K562 (cell line): ENCODE results near the gene LCNL1. TPM values are rescaled to one million over a fixed set of nuclear protein-coding genes. Genes with fewer than 3 reads are reported as not detected.

ENCODE experiments used
- ARID4B ChIP-seq: sonication (generic); formaldehyde crosslinking; IDR thresholded peaks from 2 replicates; pipeline ENCODE4 v1.8.0; 2022; ENCODE audit warnings: mild to moderate bottlenecking, missing genetic modification reagents
- BCL6 ChIP-seq: fragments of 250-450 bp; sonication (Bioruptor Pico); IDR thresholded peaks from 2 replicates; pipeline ENCODE4 v1.4.0; 2020
- CSDE1 ChIP-seq, 2 experiments: fragments of 450-650 bp; IDR thresholded peaks; 2 replicates each; pipeline ENCODE4 v1.6.1; 2016; ENCODE audit warnings: mild to moderate bottlenecking in 1 of 2
- CTCFL ChIP-seq: IDR thresholded peaks from 2 replicates; pipeline ENCODE4 v1.6.1; 2011; ENCODE audit warnings: borderline replicate concordance, low read depth, mild to moderate bottlenecking, moderate library complexity, low read length; ENCODE audit not compliant: insufficient read depth, poor library complexity, severe bottlenecking
- DMBX1 ChIP-seq: fragments of 250-450 bp; sonication (Bioruptor Pico); IDR thresholded peaks from 2 replicates; pipeline ENCODE4 v1.8.0; 2022; ENCODE audit warnings: inconsistent platforms, mild to moderate bottlenecking, moderate library complexity, borderline replicate concordance
- FOXO4 ChIP-seq: fragments of 450-650 bp; formaldehyde crosslinking; IDR thresholded peaks from 2 replicates; pipeline ENCODE4 v1.4.0; 2020; ENCODE audit warnings: mild to moderate bottlenecking, moderate library complexity
- GTF3C2 ChIP-seq: IDR thresholded peaks from 3 replicates; pipeline ENCODE4 v1.6.1; 2011; ENCODE audit warnings: borderline replicate concordance, mild to moderate bottlenecking, moderate library complexity; ENCODE audit not compliant: insufficient read length; ENCODE audit errors: extremely low read depth
- HDAC2 ChIP-seq: fragments of 450-650 bp; IDR thresholded peaks from 2 replicates; pipeline ENCODE4 v1.6.1; 2016; ENCODE audit warnings: mild to moderate bottlenecking
- HLTF ChIP-seq: fragments of 450-650 bp; IDR thresholded peaks from 2 replicates; pipeline ENCODE4 v1.6.1; 2016
- KDM2B ChIP-seq: fragments of 250-450 bp; sonication (Bioruptor Pico); IDR thresholded peaks from 2 replicates; pipeline ENCODE4 v1.8.0; 2021; ENCODE audit warnings: mild to moderate bottlenecking, moderate library complexity
- KLF1 ChIP-seq: fragments of 450-650 bp; IDR thresholded peaks from 2 replicates; pipeline ENCODE4 v1.6.1; 2016; ENCODE audit warnings: missing genetic modification characterization, missing compliant biosample characterization
- MAX ChIP-seq: sonication (generic); formaldehyde crosslinking; IDR thresholded peaks from 2 replicates; pipeline ENCODE4 v1.9.0; 2022; ENCODE audit warnings: mild to moderate bottlenecking, missing genetic modification reagents
- MCM2 ChIP-seq: fragments of 450-650 bp; IDR thresholded peaks from 2 replicates; pipeline ENCODE4 v1.6.1; 2017; ENCODE audit warnings: low read depth, mild to moderate bottlenecking
- PHF20 ChIP-seq: fragments of 450-650 bp; IDR thresholded peaks from 2 replicates; pipeline ENCODE4 v1.6.1; 2018; ENCODE audit not compliant: partially characterized antibody
- PTTG1 ChIP-seq: fragments of 450-650 bp; IDR thresholded peaks from 2 replicates; pipeline ENCODE4 v1.6.1; 2016; ENCODE audit warnings: low read depth, mild to moderate bottlenecking, missing genetic modification characterization, missing compliant biosample characterization
- SMAD3 ChIP-seq: fragments of 450-650 bp; formaldehyde crosslinking; conservative IDR thresholded peaks from 2 replicates; pipeline ENCODE4 v1.4.0; 2020; ENCODE audit warnings: mild to moderate bottlenecking
- SRSF1 ChIP-seq: fragments of 200-400 bp; formaldehyde crosslinking; IDR thresholded peaks from 2 replicates; pipeline ENCODE4 v1.6.1; 2017; ENCODE audit warnings: mild to moderate bottlenecking, low read depth, low read length, moderate library complexity
- ZNF431 ChIP-seq: sonication (generic); formaldehyde crosslinking; IDR thresholded peaks from 2 replicates; pipeline ENCODE4 v1.8.0; 2022; ENCODE audit warnings: mild to moderate bottlenecking, missing genetic modification reagents
- polyA plus RNA-seq, 8 experiments: library from polyadenylated mRNA; depleted of rRNA in 4 of 8; stranded (reverse) in 5 of 8; unstranded in 3 of 8; fragments of >200 nt; fragmentation: Nextera tagmentation in 2 of 8; fragmentation: Illumina TruSeq in 1 of 8; extraction: Ambion mirVana in 2 of 8; extraction: Trizol in 1 of 8; gene quantifications; 2 replicates each; pipeline versions ENCODE4 v1.2.1 to v1.2.3, GENCODE V29; 2011 to 2014; ENCODE audit warnings: inconsistent platforms in 1 of 8, missing spikeins in 1 of 8
- total RNA-seq, 7 experiments: library from RNA; depleted of rRNA in 6 of 7; stranded (reverse); fragments of >200 nt in 6 of 7; fragmentation: Illumina TruSeq in 2 of 7; extraction: Trizol in 2 of 7; gene quantifications; 2 replicates each; pipeline versions ENCODE4 v1.2.1 to v1.2.3, GENCODE V29; 2011 to 2021; ENCODE audit warnings: low replicate concordance in 1 of 7

Gene LCNL1
- total and polyA plus RNA-seq, 9 of the 15 experiments (the other 6 are each of a cell fraction or from before 2014, with no cell fraction given) = 0.04 to 0.16 (median 0.04) TPM; not detected in 4

GRCh38 chr9:136947955-136948510, 34.8 kb upstream of the LCNL1 start (continued):
- TF ChIP-seq MAX (CRISPR knock-in tag) (peak; percentile 36; the same call in 1 of the 2 replicates), KDM2B (no peak), CSDE1 (IDR thresholded peaks at IDR 0.05) (no peak), KLF1 (tag) (peak; percentile 46; the same call in 1 of the 2 replicates), ZNF431 (no peak), BCL6 (CRISPR knock-in tag) (no peak), PTTG1 (tag) (no peak), FOXO4 (CRISPR knock-in tag) (no peak), HLTF (no peak), ARID4B (CRISPR knock-in tag) (0 out of 2 replicates have a peak, but pooled peaks have one; percentile 48), PHF20 (no peak), GTF3C2 (no peak), SRSF1 (no peak), MCM2 (no peak), DMBX1 (no peak), HDAC2 (0 out of 2 replicates have a peak, but pooled peaks have one; percentile 38), SMAD3 (CRISPR knock-in tag) (no peak), CTCFL (peak; percentile 31)
